GM19193 (cell line): ENCODE results near the gene MZF1.

Experiments used
- POLR2A ChIP-seq: IDR thresholded peaks from 4 replicates; pipeline ENCODE4 v1.6.1; 2011; ENCODE audit not compliant: insufficient read depth, insufficient read length; ENCODE audit errors: extremely low read depth

Gene MZF1

GRCh38 chr19:58535857-58536256, 37.3 kb downstream of the MZF1 start:
- TF ChIP-seq POLR2A: no peak

- no peak for TF ChIP-seq POLR2A
Observed at GRCh38 chr19:58531034-58531840, 41.9 kb downstream of the MZF1 start.

- no peak for TF ChIP-seq POLR2A
Observed at GRCh38 chr19:58529405-58529804, 43.7 kb downstream of the MZF1 start.

- TF ChIP-seq POLR2A: no peak
Observed at GRCh38 chr19:58522709-58523108, 50.4 kb downstream of the MZF1 start.

GRCh38 chr19:58521651-58522050, 51.5 kb downstream of the MZF1 start:
- TF ChIP-seq POLR2A: no peak

- TF ChIP-seq POLR2A: no peak
Observed at GRCh38 chr19:58520257-58520599, 52.9 kb downstream of the MZF1 start.

- peak; percentile 79 for TF ChIP-seq POLR2A
Observed at GRCh38 chr19:58519355-58520256, 53.5 kb downstream of the MZF1 start, which contains the start of gene ZBTB45. TSS of gene ZBTB45 (minus strand) at chr19:58519810. CDS start at chr19:58517673, 2,137 bp downstream.

GRCh38 chr19:58519087-58519354, 54.1 kb downstream of the MZF1 start:
- TF ChIP-seq POLR2A: no peak

GRCh38 chr19:58518256-58519086, 54.7 kb downstream of the MZF1 start:
- no peak for TF ChIP-seq POLR2A

GRCh38 chr19:58516964-58517833, 55.9 kb downstream of the MZF1 start:
- no peak for TF ChIP-seq POLR2A

GRCh38 chr19:58516246-58516836, 56.8 kb downstream of the MZF1 start:
- TF ChIP-seq POLR2A: no peak

GRCh38 chr19:58515259-58515658, 57.9 kb downstream of the MZF1 start:
- no peak for TF ChIP-seq POLR2A

- TF ChIP-seq POLR2A: no peak
Observed at GRCh38 chr19:58514564-58515022, 58.5 kb downstream of the MZF1 start.
